Left ventricle myocardium inferior (tissue), 1 donor: Measurements from ENCODE around the gene MSMB. TPM values are rescaled to one million over a fixed set of nuclear protein-coding genes. Genes with fewer than 3 reads are reported as not detected.
"Not testable (repeated sequence)": the region's sequence is repeated elsewhere in the genome, so short reads cannot be mapped to it uniquely, and the experiment has no call there.

Experiments
- DNase-seq: peaks from one replicate; pipeline ENCODE4 v3.0.0-alpha.2; 2020
- H3K27ac ChIP-seq: fragments of 200-600 bp; replicated peaks from 2 replicates; pipeline ENCODE4 v1.8.0; 2021
- H3K27me3 ChIP-seq: fragments of 200-600 bp; 2 replicates; pipeline ENCODE4 v1.8.0; 2021; ENCODE audit warnings: low read depth
- H3K36me3 ChIP-seq: fragments of 200-600 bp; 2 replicates; pipeline ENCODE4 v1.8.0; 2021
- H3K4me1 ChIP-seq: fragments of 200-600 bp; 2 replicates; pipeline ENCODE4 v1.8.0; 2021
- H3K4me3 ChIP-seq: fragments of 200-600 bp; 2 replicates; pipeline ENCODE4 v1.8.0; 2021; ENCODE audit warnings: mild to moderate bottlenecking, moderate library complexity
- H3K9me3 ChIP-seq: fragments of 200-600 bp; replicated peaks from 2 replicates; pipeline ENCODE4 v1.8.0; 2021
- intact Hi-C: fragments of 100-400 bp; cut with micrococcal nuclease; formaldehyde crosslinking; loops from one replicate; pipeline ENCODE4 v1.11.0; 2022
- total RNA-seq: library from RNA; stranded (reverse); fragmentation: NEBNext Ultra II Directional; extraction: Animal tissue kit (Norgen Biotek cat#: 25700); gene quantifications from one replicate; pipeline ENCODE4 v1.2.1, GENCODE V29; 2021
- TF ChIP-seq, protein P1 (sequence below): fragments of 200-600 bp; IDR thresholded peaks from 2 replicates; pipeline ENCODE4 v1.8.0; 2021; ENCODE audit warnings: antibody characterized with exemption, mild to moderate bottlenecking, borderline replicate concordance
- donor health status: DM: no; HTN: yes; CAD: no; lungs with severe emphysema.

The MSMB gene
- total RNA-seq, 1 donor from 2014 or later, result not detected

DNA sequence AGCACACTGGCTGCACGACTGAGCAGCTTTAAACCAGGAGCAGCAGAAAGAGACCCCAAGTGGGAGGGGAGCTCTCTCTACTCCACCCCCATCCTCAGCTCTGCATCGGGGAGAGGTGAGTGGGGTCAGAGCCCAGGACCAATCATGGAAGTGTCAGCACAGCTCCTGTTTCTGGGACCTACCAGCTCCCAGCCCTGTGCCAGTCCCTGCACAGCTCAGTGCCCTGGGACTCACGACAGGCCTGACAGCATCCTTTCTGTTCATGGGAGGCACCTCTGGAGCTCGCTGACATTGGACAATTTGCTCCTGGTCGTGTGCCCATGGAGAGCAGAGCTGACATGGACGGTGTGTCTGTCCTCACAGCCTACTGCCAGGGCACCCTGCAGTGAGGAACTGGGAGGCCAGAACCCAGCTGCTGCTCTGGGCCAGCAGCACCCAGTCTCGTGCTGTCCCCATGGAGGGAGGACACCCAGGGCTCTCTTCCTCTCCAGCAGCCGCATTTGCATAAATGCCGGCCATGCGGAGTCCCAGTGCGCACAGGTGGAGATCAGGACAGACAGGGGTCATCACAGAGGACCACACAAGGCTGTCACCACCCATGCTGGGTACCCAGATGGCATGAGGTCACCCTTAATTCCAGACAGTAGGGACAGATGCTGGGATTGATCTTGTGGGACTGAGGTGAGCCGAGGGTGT lies 45.9 kb upstream of the MSMB start:
- intact Hi-C loops, result no loop called here
- no peak overlapping the region for H3K4me3 ChIP-seq

DNA sequence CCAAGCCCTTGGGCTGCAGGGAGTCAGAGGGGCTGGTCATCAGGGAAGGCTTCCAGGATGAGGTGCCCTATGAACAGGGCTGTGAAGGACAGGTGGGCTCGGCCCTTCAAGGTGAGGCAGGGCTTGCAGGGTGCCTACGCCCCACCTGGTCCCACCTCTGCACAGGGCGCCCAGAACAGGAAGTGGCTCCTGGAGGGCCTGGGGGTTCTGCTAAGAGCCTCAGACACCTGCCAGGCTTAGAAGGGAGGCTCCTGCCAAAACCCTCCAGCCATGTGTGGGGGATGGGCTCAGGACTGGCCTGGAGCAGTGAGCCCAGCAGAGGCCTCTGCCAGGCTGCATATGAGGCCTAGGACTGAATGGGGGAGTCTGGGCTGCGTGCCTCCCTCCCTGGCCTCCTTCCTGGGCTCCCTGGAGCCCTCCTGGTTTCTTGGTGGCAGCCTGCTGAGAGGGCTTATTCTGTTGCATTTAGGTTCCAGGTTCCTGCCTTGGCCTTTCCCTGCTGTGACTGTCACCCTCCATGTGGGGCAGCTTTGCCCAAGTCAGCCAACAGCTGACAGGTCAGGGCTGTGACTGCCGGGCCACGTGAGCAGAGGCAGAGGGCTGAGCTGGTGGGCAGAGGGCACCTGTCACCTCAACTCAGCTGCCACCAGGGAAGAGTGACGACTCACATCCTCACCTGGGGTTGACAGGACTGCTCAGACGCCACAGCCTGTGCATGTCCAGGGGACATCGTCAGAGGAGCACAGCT lies 45.2 kb upstream of the MSMB start:
- TF ChIP-seq, protein P1, sequence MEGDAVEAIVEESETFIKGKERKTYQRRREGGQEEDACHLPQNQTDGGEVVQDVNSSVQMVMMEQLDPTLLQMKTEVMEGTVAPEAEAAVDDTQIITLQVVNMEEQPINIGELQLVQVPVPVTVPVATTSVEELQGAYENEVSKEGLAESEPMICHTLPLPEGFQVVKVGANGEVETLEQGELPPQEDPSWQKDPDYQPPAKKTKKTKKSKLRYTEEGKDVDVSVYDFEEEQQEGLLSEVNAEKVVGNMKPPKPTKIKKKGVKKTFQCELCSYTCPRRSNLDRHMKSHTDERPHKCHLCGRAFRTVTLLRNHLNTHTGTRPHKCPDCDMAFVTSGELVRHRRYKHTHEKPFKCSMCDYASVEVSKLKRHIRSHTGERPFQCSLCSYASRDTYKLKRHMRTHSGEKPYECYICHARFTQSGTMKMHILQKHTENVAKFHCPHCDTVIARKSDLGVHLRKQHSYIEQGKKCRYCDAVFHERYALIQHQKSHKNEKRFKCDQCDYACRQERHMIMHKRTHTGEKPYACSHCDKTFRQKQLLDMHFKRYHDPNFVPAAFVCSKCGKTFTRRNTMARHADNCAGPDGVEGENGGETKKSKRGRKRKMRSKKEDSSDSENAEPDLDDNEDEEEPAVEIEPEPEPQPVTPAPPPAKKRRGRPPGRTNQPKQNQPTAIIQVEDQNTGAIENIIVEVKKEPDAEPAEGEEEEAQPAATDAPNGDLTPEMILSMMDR, result no peak
- Histone ChIP-seq H3K27me3 (no peaks in the 10 kb centered on the region), H3K9me3 (no peaks in the 10 kb centered on the region), H3K27ac (no peak overlapping the region), H3K36me3 (no peaks in the 10 kb centered on the region), H3K4me3 (no peak overlapping the region), H3K4me1 (no peaks in the 10 kb centered on the region)
- DNase-seq, result no peak
- intact Hi-C loops, result no loop called here

More for the DNA sequence above, 45.9 kb upstream of the MSMB start:
- no peak overlapping the region for H3K27ac ChIP-seq
- H3K27me3 ChIP-seq, result no peaks in the 10 kb centered on the region
- H3K36me3 ChIP-seq, result no peaks in the 10 kb centered on the region
- no peaks in the 10 kb centered on the region for H3K9me3 ChIP-seq
- H3K4me1 ChIP-seq, result no peaks in the 10 kb centered on the region
- TF ChIP-seq, protein P1, result no peak
- no peak for DNase-seq

DNA sequence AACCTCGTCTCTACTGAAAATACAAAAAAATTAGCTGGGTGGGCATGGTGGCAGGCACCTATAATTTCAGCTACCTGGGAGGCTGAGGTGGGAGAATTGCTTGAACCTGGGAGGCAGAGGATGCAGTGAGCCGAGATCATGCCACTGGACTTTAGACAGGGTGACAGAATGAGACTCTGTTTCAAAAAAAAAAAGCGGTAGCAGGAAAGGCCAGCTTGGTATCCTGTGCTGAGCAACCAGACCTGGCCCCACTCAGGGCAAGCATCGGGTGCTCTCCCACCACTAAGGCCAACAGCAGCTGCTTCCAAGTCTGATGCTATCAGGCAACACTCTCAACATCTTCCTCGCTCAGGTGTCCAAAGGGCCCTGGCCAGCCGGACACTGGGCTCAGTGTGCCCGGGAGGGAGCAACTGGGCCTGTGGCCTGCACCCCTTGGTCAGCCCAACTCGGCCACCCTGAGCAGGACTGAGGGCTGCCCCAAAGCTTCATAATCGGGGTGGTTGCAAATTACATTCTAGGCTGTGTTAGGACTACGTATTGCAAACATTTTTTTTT lies 44.3 kb upstream of the MSMB start:
- Histone ChIP-seq H3K9me3 (no peaks in the 10 kb centered on the region), H3K27ac (no peak overlapping the region), H3K27me3 (no peaks in the 10 kb centered on the region), H3K36me3 (no peaks in the 10 kb centered on the region), H3K4me1 (no peaks in the 10 kb centered on the region), H3K4me3 (no peak overlapping the region)
- TF ChIP-seq, protein P1, result no peak
- intact Hi-C loops, result no loop called here
- DNase-seq, result no peak

DNA sequence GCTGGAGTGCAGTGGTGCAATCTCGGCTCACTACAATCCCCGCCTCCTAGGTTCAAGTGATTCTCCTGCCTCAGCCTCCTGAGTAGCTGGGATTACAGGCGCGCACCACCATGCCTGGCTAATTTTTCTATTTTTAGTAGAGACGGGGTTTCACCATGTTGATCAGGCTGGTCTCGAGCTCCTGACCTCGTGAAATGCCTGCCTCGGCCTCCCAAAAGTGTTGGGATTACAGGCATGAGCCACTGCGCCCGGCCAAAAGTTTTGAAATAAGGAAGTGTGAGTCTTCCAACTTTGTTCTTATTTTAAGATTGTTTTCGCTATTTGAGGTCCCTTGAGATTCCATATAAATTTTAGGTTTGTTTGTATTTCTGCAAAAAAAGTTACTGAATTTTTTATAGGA lies 41.3 kb upstream of the MSMB start:
- H3K4me1 ChIP-seq, H3K27ac ChIP-seq, H3K36me3 ChIP-seq, DNase-seq, H3K27me3 ChIP-seq, H3K4me3 ChIP-seq, H3K9me3 ChIP-seq, intact Hi-C loops: not testable (repeated sequence)

DNA sequence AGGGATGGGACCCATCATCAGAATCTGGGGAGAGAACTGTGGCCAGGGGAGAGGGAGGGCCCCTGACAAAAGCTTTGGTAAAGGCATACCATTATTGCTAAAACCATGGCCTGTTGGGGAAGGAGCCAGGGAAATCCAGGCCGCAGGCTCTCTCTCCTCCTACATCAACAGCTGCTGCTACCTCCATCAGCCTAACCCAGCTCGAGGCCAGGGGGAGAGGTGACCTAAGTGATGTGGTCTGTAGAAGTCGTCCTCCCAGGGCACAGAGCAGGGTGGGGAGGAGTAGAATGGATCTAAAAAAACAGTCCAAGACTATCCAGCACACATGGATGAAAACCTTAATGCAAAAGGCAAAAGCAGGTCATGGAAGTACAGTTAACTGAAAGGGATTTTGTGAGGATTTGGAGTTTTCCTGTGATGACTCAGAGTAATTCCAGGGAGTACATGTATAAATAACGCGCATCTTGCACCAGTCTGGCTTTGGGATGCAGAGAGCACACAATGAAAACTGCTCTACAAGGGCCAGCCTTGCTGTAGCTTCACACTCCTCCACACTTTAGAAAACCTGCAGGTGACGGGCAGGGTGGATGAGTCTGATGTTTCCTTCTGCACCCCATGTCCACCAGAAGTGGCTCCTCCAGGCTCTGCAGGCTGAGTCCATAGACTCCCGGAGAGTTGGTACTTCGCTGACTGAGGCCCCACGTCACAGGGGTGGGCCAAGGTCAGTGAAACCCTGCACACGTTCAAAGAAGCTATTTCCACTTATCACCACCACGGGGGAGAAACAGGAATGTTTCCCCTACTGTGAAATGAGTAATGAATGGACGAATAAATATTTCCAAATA lies 38.5 kb upstream of the MSMB start:
- no peaks in the 10 kb centered on the region for H3K4me1 ChIP-seq
- H3K4me3 ChIP-seq, result no peak overlapping the region
- TF ChIP-seq, protein P1, result no peak
- H3K27me3 ChIP-seq, result no peaks in the 10 kb centered on the region
- H3K36me3 ChIP-seq, result no peaks in the 10 kb centered on the region
- no peak overlapping the region for H3K27ac ChIP-seq
- intact Hi-C loops, result no loop called here
- peaks cover 4% of the 10 kb centered on the region for H3K9me3 ChIP-seq
- no peak for DNase-seq
